ENCODE data around the gene PDE2A.

DNA sequence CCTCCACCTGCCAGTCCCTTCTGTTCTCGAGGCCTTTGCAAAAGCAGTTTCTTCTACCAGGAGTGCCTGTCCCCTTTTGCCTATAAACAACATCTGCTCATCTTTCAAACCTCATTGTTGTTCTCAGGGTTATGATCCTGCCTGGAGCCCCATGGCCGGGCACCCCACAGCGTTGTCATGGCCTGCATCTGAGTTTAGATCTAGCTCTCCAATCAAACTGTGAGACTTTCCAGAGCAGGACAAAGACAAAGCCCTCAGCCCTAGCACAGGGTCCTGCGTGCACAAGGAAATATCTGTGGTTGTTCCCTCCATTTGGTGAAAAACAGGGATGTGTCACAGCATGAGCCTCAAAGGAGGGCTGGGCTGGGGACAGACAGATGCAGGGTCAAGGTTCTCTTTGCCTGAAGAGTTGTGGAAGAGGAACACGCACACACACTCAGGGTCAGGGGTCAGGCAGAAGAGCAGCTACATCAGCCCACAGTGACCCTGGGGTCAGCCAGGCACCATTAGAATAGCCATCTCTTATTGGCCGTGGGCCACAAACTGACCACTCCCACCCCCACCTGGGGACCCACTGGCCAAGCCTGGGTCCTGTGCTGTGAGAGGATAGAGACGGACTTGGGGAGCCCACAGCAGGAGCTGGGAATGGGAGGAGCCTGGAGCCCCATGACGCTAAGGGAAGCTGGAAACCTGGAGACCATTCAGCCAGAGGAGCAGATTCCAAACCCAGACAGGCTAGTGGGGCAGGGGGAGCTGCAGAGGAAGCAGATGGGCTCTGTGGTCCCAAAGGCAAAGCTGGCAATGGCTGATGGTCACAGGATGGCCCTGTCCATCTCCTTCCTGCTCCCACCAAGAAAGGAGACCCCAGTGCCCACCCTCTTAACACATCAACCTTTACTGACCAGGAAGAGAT lies 99.4 kb downstream of the PDE2A start:
- TF ChIP-seq GLIS3 (CRISPR knock-in tag; IDR thresholded peaks at IDR 0.05) (no peak), OSR1 (CRISPR knock-in tag; IDR thresholded peaks at IDR 0.05) (no peak)

All from SK-N-SH treated with all-trans-retinoic acid at 6 μM for 48 hours (cell line).